Osteoblast (primary cell): ENCODE data around the gene NIPBL. TPM values are rescaled to one million over a fixed set of nuclear protein-coding genes. Genes with fewer than 3 reads are reported as not detected.

Source experiments
- DNase-seq: peaks from one replicate; pipeline ENCODE4 v3.0.0; 2011; ENCODE audit warnings: low spot score, mixed read lengths; ENCODE audit not compliant: insufficient read length; ENCODE audit errors: missing footprints
- H2AFZ ChIP-seq: 2 replicates; pipeline ENCODE4 v1.6.0; 2011; ENCODE audit warnings: mild to moderate bottlenecking, low read length
- H3K27ac ChIP-seq: 2 replicates; pipeline ENCODE4 v1.5.1; 2011; ENCODE audit warnings: mild to moderate bottlenecking, low read depth, low read length, moderate library complexity
- H3K27me3 ChIP-seq: 2 replicates; pipeline ENCODE4 v1.6.0; 2012; ENCODE audit warnings: mild to moderate bottlenecking, control low read depth, inconsistent platforms, low read length, moderate library complexity; ENCODE audit not compliant: insufficient read depth
- H3K36me3 ChIP-seq: 2 replicates; pipeline ENCODE4 v1.5.1; 2011; ENCODE audit warnings: mild to moderate bottlenecking, low read length, control low read depth, moderate library complexity; ENCODE audit not compliant: insufficient read depth
- H3K4me1 ChIP-seq: 2 replicates; pipeline ENCODE4 v1.5.1; 2011; ENCODE audit warnings: mild to moderate bottlenecking, low read length, control low read depth, moderate library complexity; ENCODE audit not compliant: insufficient read depth
- H3K4me2 ChIP-seq: 2 replicates; pipeline ENCODE4 v1.6.0; 2011; ENCODE audit warnings: mild to moderate bottlenecking, low read length; ENCODE audit not compliant: insufficient read depth
- H3K4me3 ChIP-seq: fragments of 200-600 bp; sonication (generic); 3 replicates; pipeline ENCODE4 v1.5.1; 2012; ENCODE audit warnings: mild to moderate bottlenecking, low read length, inconsistent platforms; ENCODE audit not compliant: insufficient read depth
- H3K79me2 ChIP-seq: 2 replicates; pipeline ENCODE4 v1.6.0; 2012; ENCODE audit warnings: mild to moderate bottlenecking, low read length, control low read depth, inconsistent platforms; ENCODE audit not compliant: insufficient read depth
- H3K9me3 ChIP-seq: 2 replicates; pipeline ENCODE4 v1.5.1; 2011; ENCODE audit warnings: low read depth, low read length, control low read depth
- H4K20me1 ChIP-seq: 2 replicates; pipeline ENCODE4 v1.6.0; 2012; ENCODE audit warnings: mild to moderate bottlenecking, low read length, control low read depth; ENCODE audit not compliant: insufficient read depth
- total RNA-seq: library from RNA; depleted of rRNA; stranded (reverse); fragments of >200 nt; gene quantifications from 2 replicates; pipeline ENCODE4 v1.2.3, GENCODE V29; 2012
- TF ChIP-seq, protein P1 (sequence below): IDR thresholded peaks from 2 replicates; pipeline ENCODE4 v1.5.1; 2011; ENCODE audit warnings: mild to moderate bottlenecking, low read depth, low read length, moderate library complexity; ENCODE audit errors: extremely low read depth

The NIPBL gene
- total RNA-seq, 1 donor: 22.8 TPM

DNA sequence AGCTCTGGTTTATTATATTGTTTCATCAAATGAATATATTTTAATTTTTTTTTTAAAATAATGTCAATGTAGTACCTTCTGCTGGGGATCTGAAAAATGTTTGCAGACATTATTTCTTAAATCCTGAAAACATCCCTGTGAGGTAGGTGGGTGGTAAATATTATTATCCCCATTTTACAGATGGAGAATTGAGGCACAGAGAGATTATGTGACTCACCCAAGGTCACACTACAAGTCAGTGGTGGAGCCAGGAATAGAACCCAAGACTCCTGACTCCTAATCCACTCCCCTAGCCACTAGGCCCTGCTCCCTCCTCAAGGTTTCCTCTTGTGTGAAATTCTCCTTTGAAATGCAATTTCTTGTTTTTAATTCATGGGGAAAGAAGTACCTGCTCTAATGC lies 171.4 kb downstream of the NIPBL start:
- Histone ChIP-seq H4K20me1 (no peaks in the 10 kb centered on the region), H2AFZ (no peak overlapping the region), H3K79me2 (no peaks in the 10 kb centered on the region), H3K27ac (no peak overlapping the region), H3K27me3 (no peaks in the 10 kb centered on the region), H3K4me1 (no peaks in the 10 kb centered on the region), H3K4me3 (no peak overlapping the region), H3K9me3 (no peaks in the 10 kb centered on the region), H3K36me3 (peaks cover 70% of the 10 kb centered on the region), H3K4me2 (no peak overlapping the region)
- TF ChIP-seq, protein P1, sequence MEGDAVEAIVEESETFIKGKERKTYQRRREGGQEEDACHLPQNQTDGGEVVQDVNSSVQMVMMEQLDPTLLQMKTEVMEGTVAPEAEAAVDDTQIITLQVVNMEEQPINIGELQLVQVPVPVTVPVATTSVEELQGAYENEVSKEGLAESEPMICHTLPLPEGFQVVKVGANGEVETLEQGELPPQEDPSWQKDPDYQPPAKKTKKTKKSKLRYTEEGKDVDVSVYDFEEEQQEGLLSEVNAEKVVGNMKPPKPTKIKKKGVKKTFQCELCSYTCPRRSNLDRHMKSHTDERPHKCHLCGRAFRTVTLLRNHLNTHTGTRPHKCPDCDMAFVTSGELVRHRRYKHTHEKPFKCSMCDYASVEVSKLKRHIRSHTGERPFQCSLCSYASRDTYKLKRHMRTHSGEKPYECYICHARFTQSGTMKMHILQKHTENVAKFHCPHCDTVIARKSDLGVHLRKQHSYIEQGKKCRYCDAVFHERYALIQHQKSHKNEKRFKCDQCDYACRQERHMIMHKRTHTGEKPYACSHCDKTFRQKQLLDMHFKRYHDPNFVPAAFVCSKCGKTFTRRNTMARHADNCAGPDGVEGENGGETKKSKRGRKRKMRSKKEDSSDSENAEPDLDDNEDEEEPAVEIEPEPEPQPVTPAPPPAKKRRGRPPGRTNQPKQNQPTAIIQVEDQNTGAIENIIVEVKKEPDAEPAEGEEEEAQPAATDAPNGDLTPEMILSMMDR: no peak
- no peak for DNase-seq

DNA sequence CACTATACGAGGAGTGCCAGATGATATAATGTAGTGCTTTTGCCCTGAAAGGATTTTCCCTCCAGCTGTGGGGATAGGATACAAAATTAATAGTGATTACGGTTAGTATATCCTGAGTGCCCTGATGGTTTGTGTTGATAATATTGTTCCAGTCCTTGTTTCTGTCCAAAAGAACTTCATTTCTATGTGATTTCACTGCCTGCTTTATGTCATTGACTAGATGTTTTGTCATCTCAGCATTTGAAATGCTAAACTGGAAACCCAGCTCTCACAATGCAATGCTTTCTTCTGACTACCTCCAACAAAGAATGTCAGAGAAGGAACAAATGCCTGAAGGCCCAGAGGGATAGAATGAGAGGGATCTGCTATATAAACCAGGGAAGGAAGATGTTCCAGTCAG lies 177.8 kb downstream of the NIPBL start:
- Histone ChIP-seq H3K4me3 (no peak overlapping the region), H4K20me1 (no peaks in the 10 kb centered on the region), H3K4me1 (no peaks in the 10 kb centered on the region), H3K4me2 (no peak overlapping the region), H3K36me3 (peaks cover 48% of the 10 kb centered on the region), H2AFZ (no peak overlapping the region), H3K79me2 (no peaks in the 10 kb centered on the region), H3K9me3 (no peaks in the 10 kb centered on the region), H3K27me3 (no peaks in the 10 kb centered on the region), H3K27ac (no peak overlapping the region)
- DNase-seq: no peak
- TF ChIP-seq, protein P1: no peak

DNA sequence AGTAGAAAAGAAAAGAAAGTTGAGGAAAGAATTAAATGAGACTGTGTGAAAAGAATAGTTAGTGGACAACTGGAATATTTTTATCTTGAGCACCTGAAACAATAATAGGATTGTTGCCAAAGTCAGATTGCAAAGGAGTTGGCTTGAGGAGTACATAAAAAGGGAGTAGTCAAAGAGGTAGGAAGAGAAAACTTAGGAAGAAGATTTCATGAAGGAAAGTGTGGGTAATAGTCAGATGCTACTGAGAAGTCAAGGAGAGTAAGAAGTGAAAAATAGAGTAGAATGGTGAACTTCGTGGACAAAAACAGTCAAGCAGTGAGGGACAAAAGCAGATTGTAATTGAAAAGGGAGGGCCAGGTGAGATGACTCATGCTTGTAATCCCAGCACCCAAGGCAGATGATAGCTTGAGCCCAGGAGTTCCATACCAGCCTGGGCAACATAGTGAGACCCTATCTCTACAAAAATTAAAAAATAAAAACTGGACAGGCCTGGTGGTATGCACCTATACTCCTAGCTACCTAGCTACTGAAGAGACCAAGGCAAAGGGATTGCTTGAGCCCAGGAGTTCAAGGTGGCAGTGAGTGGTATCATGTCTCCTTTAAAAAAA lies 178.9 kb downstream of the NIPBL start:
- Histone ChIP-seq H3K36me3 (peaks cover 50% of the 10 kb centered on the region), H3K4me3 (no peak overlapping the region), H4K20me1 (no peaks in the 10 kb centered on the region), H3K27me3 (no peaks in the 10 kb centered on the region), H3K27ac (no peak overlapping the region), H3K4me2 (no peak overlapping the region), H3K79me2 (no peaks in the 10 kb centered on the region), H2AFZ (no peak overlapping the region), H3K9me3 (no peaks in the 10 kb centered on the region), H3K4me1 (no peaks in the 10 kb centered on the region)
- no peak for DNase-seq
- TF ChIP-seq, protein P1: no peak

DNA sequence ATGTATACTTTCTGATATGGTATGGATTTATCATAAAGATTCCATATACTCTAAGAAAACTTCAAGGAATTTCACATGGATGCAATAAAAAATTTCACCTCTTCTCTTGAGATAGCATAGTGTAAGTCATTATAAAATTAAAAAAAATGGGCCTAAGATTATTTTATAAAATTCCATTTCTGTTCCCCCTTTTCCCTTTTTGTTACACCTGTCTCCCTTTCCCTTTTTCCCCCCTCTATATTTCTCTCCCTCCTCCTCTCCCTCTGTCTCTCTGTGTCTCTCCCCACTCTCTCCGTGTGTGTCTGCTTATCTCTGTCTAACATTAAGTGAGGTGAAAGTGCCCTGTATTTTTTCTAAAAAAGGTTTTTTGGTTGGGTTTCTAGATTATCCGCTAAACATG lies 180.2 kb downstream of the NIPBL start:
- Histone ChIP-seq H3K36me3 (peaks cover 53% of the 10 kb centered on the region), H3K4me1 (no peaks in the 10 kb centered on the region), H2AFZ (no peak overlapping the region), H4K20me1 (no peaks in the 10 kb centered on the region), H3K79me2 (no peaks in the 10 kb centered on the region), H3K4me3 (no peak overlapping the region), H3K27me3 (no peaks in the 10 kb centered on the region), H3K4me2 (no peak overlapping the region), H3K9me3 (no peaks in the 10 kb centered on the region), H3K27ac (no peak overlapping the region)
- TF ChIP-seq, protein P1: no peak
- DNase-seq: no peak
